Measurements from ENCODE around the gene RBP3.

GRCh38 chr10:47370878-47371277 is 22.7 kb downstream of the RBP3 start:
- no peak for TF ChIP-seq CTCF (IDR thresholded peaks at IDR 0.05; ENCODE audit: poor library complexity, severe bottlenecking)
- no peak for TF ChIP-seq POLR2AphosphoS5 (IDR thresholded peaks at IDR 0.05)
- TF ChIP-seq RAD21 (conservative IDR thresholded peaks at IDR 0.05) = no peak
- no peak for TF ChIP-seq EZH2 (IDR thresholded peaks at IDR 0.05; ENCODE audit: borderline replicate concordance, insufficient read depth, low read length, poor library complexity, severe bottlenecking)
- no peak for TF ChIP-seq SMC3 (conservative IDR thresholded peaks at IDR 0.05; ENCODE audit: poor library complexity)
- TF ChIP-seq REST (IDR thresholded peaks at IDR 0.05; ENCODE audit: borderline replicate concordance) = no peak

Data from neural cell (in vitro differentiated cells).